KBM-7 (cell line): ENCODE results near the gene MORC2.

Experiments
- DNase-seq: peaks from one replicate; pipeline ENCODE4 v3.0.0-alpha.2; 2015
- in situ Hi-C: fragments of 300-500 bp; cut with MboI; formaldehyde crosslinking; loops from 2 replicates; pipeline ENCODE4 v1.14.3; 2020; ENCODE audit warnings: low sequenced_read_pairs, low pct_unique_long_range_greater_than_20kb, mixed read lengths

MORC2 gene

GRCh38 chr22:30892731-30893221 lies 75.8 kb downstream of the MORC2 start:
- in situ Hi-C loops: no loop called here

GRCh38 chr22:30892286-30892685 lies 76.3 kb downstream of the MORC2 start:
- in situ Hi-C loops: no loop called here
- no peak for DNase-seq

More at GRCh38 chr22:30892731-30893221, 75.8 kb downstream of the MORC2 start:
- DNase-seq: no peak

DNA sequence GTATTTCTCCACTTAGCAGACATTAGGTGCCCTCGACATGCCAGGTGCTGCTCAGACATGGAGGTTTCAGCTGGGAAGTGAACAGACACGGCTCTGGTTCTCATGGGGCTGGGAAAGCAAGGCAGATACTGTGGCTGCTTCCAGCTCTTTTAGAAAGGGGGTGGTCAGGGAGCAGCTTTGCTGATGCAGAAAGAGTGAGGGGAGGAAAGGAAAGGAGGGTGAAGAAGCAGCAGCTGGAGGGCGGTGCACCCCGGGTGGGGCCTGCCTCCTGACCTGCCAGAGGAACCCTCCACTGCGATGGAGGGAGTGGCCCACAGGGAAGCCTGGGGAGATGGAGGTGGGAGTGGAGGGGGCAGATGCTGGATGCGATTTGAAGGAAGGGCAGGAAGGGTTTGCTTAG lies 76.8 kb downstream of the MORC2 start:
- in situ Hi-C loops: no loop called here

DNA sequence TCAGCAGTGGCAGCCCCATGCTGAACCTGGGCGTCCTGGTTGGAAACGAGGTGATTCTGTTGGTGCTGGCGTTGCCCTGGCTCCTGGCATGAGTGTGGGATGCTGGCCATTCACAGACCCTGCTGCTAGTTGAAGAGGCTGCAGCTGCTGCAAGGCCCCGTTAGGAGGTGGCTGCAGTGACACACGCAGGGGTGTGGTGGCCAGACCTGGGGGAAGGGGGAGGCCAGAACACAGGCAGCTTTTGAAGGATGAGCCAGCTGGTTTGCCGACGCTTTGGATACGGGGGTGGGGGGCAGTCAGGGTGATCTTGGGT lies 77.2 kb downstream of the MORC2 start:
- no peak for DNase-seq
- in situ Hi-C loops: no loop called here

More for the DNA sequence above, 76.8 kb downstream of the MORC2 start:
- DNase-seq: no peak

DNA sequence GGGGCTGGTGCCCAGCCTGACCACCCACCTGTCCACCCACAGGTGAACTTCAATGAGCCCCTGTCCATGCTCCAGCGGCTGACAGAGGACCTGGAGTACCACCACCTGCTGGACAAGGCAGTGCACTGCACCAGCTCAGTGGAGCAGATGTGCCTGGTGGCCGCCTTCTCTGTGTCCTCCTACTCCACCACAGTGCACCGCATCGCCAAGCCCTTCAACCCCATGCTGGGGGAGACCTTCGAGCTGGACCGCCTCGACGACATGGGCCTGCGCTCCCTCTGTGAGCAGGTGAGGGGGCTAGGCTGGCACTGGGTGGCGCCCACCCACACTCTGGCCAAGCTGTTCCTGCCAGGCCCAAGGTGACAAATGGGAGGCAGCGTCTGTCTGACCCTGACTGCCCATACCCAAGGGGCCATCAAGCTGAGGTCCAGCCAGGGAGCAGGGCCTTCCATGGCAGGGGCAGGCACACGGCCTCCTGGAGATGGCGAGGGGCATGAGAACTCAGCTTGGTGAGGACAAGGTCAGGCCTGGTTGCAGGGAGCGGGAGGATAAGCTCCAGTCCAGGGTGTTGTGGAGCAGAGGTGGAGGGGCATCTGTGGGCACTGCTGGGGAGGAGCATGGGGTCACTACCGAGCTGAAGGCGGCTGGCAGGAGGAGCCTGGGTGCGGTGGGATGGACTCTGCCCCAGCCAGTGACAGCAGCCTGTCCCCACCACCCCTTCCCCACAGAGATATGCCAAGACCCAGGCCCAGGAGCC lies 77.7 kb downstream of the MORC2 start:
- in situ Hi-C loops: no loop called here
- peak; percentile 11 for DNase-seq

DNA sequence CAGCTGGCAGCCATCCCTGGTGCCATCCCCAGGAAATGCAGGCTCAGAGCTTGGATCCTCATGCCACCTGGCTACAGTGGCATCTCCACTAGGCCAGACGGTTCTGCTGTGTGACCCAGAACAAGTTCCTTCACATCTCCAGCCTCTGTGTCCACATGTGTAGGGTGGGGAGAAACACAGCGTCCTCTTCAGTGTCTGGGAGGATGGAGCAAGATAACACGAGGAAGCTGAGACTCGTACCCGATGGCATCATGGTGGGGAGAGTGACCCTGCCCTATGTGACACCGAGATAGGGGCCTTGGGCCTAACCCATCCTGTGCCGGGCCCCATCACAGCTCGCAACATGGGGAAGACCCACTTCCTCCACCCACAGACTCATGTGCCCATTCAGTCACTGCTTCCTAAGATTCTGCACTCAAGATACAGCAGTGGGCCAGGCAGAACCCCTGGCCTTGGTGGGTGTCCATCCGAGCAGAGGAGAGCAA lies 78.5 kb downstream of the MORC2 start:
- in situ Hi-C loops: no loop called here
- no peak for DNase-seq

DNA sequence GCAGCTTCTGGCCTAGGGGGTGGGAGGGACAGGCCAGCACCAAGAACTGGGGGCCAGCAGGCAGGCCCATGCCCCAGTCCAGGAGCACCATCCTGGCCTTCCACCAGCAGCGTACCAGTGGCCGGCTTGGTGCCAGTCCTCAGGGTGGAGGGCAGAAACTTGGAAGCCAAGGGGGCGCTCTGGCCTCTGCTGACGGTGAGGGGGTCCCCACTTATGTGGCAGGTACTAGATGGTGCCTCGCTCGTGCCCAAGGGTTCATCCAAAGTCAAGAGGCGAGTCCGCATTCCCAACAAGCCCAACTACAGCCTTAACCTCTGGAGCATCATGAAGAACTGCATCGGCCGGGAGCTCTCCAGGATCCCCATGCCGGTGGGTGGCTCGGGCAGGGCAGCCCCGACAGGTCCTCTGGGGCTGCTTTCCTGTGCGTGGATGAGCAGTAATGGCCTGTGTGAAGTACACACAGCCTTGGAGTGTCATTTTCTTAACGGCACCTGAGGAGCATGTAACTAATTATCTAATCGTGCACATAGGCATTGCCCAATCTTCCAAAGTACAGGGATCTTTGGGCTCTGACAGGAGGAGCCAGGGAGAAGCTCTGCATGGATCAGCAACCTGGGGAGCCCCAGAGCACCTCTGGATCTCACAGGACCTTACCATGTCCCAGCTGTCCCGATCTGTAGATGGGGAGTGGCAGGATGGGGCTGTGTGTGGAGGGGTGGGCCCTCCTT lies 79.1 kb downstream of the MORC2 start:
- in situ Hi-C loops: no loop called here
- no peak for DNase-seq

- DNase-seq: no peak
- in situ Hi-C loops: no loop called here
These were observed 80.7 kb downstream of the MORC2 start for GRCh38 chr22:30887861-30888260.

GRCh38 chr22:30887453-30887852 lies 81.1 kb downstream of the MORC2 start:
- DNase-seq: no peak
- in situ Hi-C loops: no loop called here

GRCh38 chr22:30885591-30885990 lies 83.0 kb downstream of the MORC2 start:
- in situ Hi-C loops: no loop called here
- DNase-seq: no peak

- in situ Hi-C loops: no loop called here
- no peak for DNase-seq
These were observed 83.6 kb downstream of the MORC2 start for GRCh38 chr22:30885001-30885366.

GRCh38 chr22:30884211-30885000 lies 84.2 kb downstream of the MORC2 start:
- DNase-seq: no peak
- in situ Hi-C loops: no loop called here

DNA sequence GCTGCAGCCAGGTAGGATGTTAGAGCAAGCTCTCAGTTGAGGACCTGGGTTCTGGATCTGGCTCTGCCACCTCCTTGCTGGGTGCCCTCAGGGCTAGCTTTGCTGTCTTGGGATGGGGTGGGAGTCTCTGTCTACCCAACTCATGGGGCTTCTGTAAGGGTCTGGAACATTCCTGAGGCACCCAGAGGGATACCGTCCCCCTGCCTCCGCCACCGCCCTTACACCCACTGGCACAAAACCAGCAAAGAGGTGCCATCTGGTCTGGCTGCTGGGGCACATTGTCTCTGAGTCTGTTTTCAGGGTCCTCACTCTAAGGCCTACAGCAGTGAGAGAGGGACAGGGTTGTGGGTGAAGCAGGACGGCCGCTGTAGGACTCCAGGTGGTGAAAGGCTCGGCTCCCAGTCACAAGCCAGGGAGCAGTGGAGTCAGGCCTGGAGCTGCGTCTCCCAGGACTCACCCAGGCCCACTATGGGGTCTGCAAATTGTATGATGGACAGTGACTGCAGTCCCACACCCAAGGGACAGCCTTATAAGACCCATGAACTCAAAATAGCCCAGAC lies 84.9 kb downstream of the MORC2 start:
- in situ Hi-C loops: no loop called here
- DNase-seq: no peak

GRCh38 chr22:30882974-30883533 lies 85.5 kb downstream of the MORC2 start:
- in situ Hi-C loops: no loop called here
- DNase-seq: no peak

DNA sequence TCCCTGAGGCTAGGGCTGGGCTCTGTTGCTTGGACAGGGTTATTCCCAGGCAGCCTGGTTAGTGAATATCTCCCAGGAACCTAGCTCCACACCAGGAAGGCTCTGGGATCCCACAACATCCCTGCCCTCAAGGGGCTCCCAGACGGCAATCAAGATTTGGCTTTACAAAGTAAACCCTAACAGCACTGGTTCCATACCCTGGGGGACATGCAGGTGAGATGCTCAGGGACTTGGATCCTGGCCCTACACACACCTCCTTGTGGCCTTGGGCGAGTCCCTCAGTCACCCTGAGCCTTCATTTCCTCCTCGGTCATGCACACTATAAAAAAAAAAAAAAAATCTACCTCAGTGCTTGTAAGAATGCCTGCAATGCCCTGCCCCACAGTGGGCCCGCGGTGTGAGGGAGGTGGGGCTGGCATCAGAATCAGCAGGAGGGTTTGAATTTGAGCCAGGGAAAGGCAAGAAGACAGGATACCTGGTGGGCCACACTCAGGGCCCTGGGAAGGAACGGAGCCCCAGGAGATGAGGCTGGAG lies 86.3 kb downstream of the MORC2 start:
- DNase-seq: no peak
- in situ Hi-C loops: no loop called here

DNA sequence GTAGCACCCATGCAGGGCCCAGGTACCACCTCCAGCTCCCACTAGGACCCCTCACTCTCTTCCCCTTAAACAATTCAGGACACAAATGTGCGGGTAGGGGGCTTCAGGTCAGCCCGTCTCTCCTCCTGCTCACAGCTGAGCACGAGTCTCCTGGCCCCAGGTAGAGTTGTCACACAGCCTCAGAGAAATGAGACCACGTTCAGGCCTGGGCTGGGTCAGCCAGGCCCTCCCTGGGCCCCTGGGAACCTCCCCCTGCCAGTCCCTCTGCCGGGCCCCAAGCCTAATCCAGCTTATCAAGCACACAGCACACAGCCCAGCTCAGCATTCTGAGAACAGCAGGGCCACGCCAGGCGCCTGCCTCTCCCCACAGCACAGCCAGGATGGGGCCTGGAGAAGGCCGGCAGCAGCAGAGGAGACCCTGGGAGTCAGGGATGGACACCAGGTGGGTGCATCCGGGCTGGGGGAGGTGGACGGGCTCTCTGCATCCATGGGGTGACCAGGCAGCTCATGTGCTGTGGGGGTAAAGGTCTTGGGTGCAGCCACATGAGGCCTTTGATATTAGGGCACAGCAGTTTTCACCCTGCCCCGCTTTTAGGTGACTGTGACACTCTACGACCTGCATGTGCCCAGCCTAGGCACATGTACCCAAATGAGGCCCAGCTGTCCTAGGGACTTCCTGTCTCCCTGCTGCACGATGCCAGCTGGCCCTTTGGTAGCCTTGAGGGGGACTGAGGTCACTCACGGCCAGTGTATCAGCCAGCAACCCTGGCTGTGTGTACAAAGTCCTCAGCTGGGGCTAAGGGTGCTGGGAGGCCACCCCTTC lies 87.0 kb downstream of the MORC2 start:
- no peak for DNase-seq
- in situ Hi-C loops: no loop called here

DNA sequence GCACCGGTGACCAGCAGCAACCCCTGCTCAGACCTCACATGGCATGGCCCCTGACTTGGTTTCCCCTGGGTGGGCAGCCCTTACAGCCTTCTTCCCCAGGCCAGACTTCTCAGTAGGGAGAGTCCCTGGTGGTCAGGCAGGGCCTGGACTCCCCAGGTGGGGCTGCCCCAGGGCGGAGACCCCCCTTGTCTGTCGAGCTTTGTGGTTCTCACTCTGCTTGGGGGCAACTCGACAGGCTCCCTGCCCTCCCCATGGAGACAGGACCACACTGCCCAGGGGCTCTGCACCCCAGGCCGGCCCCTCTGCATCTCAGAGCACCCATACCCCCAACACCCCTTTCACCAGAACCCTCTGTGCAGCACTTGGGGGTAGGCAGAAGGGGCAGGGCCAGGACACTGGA lies 87.7 kb downstream of the MORC2 start:
- in situ Hi-C loops: no loop called here
- DNase-seq: no peak

DNA sequence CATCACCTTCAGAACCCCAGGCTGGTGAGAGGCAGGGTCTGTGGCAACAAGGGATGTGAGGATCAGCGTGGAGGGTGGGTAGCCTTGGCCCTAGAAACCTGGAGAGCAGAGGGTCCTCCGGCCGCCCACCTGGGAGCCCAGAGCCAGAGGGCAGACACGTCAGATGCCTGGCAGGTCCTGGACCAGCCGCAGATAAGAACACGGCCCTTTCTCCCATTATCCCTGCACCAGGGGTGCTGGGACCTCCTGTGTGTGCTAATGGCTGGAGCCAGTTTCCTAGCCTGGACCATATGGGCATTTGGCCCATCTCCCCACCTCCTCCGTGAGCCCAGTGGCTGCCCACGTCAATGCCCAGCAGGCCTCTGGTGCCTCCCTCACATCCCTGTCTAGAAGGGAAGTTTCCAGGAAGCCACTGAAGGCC lies 88.4 kb downstream of the MORC2 start:
- in situ Hi-C loops: no loop called here
- DNase-seq: no peak
